GM21367 (cell line): ENCODE data around the gene SHC2.
"Not testable (repeated sequence)": the region's sequence is repeated elsewhere in the genome, so short reads cannot be mapped to it uniquely, and the experiment has no call there.

ENCODE experiments used
- ATAC-seq: cut with Tn5 transposase; IDR thresholded peaks from one replicate; pipeline ENCODE4 v1.9.1; 2021; ENCODE audit not compliant: unreplicated experiment

SHC2 gene

GRCh38 chr19:493391-494170 is 32.7 kb upstream of the SHC2 start:
- no peak for ATAC-seq

DNA sequence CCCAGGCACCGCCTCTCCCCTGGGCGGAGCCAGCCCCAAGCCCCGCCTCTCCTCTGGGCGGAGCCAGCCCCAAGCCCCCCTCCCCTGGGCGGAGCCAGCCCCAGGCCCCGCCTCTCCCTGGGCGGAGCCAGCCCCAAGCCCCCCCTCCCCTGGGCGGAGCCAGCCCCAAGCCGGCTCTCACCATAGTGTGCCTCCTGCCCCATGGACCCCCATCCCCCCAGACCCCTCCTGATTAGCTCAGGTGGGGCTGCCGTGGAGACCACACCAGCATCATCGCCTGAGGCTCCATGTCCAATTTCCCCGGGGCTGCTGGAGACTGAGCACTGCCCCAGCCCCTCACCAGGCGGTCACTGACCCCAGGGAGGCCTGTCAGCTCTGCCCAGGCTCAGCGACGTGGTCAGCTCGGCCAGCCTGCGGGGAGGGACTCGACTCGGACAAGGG is 31.3 kb upstream of the SHC2 start:
- ATAC-seq = no peak

- no peak for ATAC-seq
Observed at GRCh38 chr19:491146-491741, 30.4 kb upstream of the SHC2 start.

DNA sequence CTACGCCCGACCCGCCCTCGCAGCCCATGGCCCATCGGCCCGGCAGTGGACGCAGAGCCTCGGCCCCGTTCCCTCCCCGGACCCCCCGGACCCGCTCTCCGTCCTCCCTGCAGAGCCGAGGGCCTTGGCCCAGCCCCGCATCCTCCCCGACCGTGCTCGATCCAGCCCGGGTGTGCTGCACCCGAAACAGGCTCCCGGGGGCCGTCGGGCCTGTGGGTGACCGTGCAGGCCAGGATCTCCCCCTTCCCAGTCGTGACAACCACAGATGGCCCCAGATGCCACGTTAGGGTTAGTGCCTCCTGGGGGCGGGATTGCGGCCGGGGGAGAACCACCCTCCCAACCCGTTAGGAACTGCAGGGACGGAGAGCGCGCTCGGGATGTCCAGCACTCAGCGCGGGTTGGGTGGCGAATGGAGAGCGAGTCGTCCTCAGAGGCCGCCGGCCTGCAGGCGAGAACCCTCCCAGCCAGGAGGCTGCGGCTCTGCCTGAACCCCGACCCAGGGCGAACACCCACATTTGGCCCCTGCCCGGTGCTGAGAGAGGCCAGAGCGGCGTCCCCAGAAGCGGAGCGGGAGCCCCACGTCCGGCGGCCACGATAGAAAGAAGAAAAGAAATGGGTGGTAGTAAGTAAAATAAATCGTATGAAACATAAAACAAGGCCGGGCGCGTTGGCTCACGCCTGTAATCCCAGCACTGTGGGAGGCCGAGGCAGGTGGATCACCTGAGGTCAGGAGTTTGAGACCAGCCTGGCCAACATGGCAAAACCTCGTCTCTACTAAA is 28.8 kb upstream of the SHC2 start:
- no peak for ATAC-seq

DNA sequence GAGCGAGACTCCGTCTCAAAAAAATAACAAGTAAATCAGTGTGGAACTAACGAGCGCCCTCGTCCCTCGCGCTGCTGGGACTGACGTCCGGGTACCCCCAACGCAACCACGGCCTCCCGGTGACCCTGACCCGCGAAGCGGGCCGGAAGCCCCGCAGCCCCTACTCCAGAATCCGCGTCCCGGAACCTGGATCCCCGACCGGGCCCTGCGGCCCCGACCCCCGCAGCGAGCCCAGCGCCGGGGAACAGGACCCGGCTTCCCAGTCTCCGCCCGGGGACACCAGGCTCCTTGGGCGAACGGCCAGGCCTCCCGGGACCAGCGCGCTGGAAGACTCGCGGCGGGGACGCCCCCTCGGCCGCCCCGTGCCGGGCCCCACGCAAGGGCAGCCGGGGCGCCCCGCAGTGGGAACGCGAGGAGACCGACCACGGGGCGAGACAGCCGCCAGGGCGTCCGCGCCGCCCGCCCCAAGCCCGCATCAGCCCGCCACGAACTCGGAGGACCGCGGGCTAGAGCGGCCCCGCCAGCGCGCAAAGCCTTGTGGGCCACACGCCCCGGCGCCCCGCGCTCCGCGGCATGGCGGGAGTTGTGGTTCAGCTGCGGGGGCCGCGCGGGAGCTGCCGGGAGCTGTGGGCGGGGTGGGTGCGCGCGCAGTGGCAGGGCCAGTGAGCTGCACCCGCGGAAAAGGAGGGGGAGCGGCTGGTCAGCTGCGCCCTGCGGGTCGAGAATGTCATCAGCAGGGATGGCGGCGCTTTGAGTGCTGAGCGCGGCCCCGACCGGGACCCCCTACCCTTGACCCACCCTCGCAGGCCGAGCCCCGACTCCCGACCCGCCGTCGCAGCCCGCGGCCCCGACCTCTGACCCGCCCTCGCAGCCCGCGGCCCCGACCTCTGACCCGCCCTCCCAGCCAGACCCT is 27.9 kb upstream of the SHC2 start:
- peak; percentile 66 for ATAC-seq

- no peak for ATAC-seq
Observed at GRCh38 chr19:485583-486236, 24.9 kb upstream of the SHC2 start.

DNA sequence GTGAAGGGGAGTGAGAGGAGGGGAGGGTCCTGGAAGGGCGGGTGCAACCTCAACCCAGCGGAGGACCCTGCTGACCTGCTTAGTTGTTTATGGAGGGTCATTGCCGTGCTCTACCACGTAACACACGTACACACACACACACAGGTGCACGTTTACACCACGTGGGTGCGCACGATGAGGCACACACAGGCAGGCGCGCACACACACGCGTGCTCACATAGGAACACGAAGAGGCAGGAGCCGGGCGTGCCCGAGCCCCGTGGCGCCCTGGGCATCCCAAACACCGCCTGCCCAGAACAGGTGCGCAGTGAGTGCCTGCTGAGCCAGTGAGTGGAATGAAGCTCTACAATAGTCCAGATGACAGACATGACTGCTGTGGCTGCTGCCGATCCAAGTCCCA is 24.2 kb upstream of the SHC2 start:
- no peak for ATAC-seq

DNA sequence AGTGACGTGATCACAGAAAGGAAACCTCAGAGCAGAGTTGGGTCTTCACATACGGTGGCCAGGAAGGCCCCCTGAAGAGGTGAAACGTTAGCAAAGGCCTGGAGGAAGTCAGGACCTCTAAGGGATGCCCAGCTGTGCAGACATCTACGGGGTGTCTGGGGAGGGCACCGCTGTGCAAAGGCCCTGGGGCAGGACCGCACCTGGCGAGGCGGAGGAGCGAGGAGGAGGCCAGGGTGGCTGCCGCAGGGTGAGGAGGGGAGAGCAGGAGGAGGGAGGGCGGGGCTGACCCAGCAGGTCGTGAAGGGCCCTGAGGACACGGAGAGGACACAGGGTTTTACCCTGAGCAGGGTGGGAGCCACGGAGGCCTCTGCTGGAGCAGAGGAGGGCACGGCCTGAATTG is 23.7 kb upstream of the SHC2 start:
- no peak for ATAC-seq

DNA sequence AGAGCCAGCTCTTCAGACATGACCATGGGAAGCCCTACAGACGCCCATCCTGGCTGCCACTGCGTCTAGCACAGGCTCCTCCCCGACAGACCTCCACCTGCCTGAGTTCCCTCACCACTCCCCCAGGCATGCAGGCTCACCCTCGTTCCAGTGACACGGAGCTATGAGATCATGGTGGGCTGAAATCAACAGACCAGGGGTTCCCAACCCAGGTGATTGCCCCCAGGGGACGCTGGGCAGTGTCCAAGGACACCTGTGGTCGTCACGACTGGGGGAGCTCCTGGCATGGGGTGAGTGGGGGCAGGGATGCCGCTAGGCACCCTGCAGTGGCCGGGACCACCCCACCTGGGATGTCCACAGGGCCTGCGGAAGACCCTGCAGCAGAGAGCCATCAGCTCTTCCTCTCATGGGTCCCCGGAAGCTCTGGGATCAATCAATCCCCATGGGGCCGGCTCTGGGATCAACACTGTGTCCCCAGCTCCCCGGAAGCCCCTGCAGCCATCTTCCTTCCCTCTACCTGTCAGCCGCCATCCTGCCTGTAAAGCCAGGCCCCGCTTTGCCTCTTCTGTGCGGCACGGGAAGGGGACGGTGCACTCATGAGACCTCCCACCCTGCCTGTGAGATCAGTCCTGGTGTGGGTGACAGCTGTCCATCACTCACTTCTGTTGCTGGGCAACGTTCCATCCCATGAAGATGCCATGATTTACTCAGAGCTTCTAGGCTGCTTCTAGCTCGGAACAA is 22.7 kb upstream of the SHC2 start:
- ATAC-seq = no peak

DNA sequence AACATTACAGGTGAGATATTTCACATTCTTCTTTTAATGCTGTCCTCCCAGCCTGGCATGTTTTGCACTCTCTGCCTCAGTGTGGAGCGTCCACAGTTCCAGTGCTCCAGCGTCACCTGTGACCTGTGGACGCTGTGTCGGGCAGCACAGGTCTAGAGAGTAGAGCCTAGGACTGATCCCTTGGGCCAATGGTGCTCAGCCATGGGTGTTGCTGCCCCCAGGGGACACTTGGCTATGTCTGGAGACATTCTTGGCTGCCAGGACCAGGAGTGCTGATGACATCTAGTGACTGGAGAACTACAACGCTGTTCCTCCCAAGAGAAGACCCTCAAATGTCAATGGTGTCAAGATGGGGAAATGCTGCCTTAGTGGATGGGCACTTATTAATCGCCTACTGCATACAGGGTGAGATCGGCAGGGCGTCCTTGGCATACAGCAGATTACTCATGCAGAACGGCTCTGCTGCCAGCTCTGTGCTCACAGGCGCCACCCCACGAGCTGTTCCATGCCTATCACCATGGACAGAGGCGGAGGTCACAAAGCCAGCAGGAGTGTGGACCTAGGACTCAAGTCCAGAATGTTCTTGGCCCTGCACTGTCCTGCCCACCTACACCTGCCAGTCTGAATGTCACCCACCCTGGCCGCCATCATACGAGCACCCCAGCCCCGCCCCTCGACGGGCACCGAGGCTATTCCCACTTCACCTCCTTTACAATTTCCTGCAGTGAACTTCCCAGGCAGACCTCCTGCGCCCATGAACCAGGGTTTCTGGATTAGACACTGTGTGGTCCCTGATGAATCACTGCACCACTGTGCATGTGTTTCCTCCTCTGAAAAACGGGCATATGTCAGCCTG is 21.6 kb upstream of the SHC2 start:
- no peak for ATAC-seq

- ATAC-seq = not testable (repeated sequence)
Observed at GRCh38 chr19:481100-481499, 20.3 kb upstream of the SHC2 start.

GRCh38 chr19:480016-480855 is 19.4 kb upstream of the SHC2 start:
- ATAC-seq = no peak

DNA sequence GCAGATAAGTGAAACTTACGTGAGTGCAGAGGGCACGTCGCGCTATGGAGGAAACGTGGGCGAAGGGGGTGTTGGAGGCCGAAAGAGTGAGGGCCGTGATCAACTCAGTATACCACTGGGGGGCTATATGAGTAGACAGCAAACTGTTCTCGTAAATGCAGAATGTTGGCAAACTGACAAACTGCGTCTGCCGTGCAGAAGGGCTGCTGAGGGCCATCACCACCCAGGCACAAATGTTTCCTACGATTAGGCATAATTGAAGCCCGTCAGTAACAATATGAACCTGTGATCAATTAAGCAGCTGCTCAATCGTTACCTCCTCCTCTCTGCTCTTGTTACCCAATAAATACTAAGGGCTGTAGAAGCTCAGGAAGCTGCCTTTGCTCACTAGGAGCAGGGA is 18.1 kb upstream of the SHC2 start:
- ATAC-seq = no peak

DNA sequence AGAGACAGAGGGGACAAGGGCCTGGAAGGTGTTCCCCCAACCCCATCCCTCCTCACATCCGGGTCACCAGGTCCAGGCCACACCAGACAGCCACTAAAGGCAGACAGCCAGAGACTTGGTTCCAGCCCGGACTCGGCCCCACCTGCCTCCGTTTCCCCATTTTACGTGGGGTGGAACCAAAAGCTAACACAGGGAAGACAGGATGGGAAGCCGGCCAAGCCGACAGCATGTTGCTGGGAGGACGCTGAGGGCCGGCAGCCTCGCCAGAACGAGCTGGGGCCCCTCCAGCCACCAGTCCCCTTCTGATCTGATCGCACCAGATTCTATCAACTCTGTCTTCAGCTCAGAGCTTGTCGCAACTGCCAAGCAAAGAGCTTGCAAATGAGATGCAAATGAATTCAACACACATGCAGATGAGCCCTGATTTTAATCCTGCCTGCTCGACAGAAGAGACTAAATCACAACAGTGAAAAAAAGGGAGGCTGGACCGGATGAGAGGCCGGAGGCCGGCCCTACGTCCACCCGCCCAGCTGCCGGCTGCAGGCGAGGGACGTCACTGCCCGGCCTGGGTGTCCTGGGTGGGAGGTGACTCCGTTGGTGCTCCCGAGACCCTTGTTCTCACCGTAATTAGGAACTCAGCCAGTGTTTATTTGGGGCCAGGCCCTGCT is 17.5 kb upstream of the SHC2 start:
- no peak for ATAC-seq

- ATAC-seq = no peak
Observed at GRCh38 chr19:475360-475759, 14.5 kb upstream of the SHC2 start.

DNA sequence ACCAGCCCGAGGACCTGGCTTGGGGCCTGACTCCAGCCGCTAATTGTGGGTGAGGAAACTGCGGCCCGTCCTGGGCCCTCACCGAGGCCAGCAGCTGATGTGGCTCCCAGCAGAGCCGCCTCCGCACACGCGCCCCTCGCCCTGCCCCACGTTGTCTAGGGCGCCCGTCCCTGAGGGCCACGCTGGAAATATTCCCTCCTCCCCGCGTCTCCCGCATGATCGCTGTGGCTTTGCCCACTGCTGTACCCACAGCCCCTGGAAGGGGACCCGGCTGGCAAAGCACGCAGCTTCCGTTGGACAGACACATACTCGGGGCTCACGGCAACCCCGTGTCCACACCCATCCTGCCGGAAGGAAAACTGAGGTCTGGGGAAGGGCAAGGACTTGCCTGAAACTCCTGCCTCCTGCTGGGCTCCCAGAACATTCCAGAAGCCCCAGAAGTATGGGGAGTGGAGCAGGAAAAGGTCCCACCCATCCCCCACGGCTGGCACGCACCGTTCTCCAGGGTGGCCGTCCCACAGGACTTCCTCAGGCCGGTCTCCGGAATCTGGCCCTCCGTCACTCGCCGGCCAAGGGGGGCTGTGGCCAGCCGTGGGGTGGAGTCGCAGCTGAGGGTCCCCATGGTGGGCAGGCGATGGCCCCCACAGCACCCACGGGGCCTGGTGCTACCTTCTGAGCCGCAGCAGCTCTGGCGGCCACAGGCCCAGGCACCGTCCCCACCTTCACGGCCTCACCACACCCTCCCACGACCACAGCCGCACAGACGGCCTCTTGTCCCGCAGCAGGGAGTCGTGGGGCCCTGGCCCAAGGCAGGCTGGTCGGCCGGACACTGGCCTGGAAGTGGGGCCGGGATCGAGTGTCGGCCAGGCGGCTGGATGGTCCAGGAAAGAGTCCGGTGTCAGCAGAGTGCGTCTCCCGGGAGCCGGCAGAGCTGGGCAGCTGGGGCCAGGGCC is 13.6 kb upstream of the SHC2 start:
- ATAC-seq = no peak
